Measurements from ENCODE around the gene TSC22D1.
A peak's percentile ranks its signal among the peaks of the same experiment; 100 is the strongest.

The TSC22D1 gene

DNA sequence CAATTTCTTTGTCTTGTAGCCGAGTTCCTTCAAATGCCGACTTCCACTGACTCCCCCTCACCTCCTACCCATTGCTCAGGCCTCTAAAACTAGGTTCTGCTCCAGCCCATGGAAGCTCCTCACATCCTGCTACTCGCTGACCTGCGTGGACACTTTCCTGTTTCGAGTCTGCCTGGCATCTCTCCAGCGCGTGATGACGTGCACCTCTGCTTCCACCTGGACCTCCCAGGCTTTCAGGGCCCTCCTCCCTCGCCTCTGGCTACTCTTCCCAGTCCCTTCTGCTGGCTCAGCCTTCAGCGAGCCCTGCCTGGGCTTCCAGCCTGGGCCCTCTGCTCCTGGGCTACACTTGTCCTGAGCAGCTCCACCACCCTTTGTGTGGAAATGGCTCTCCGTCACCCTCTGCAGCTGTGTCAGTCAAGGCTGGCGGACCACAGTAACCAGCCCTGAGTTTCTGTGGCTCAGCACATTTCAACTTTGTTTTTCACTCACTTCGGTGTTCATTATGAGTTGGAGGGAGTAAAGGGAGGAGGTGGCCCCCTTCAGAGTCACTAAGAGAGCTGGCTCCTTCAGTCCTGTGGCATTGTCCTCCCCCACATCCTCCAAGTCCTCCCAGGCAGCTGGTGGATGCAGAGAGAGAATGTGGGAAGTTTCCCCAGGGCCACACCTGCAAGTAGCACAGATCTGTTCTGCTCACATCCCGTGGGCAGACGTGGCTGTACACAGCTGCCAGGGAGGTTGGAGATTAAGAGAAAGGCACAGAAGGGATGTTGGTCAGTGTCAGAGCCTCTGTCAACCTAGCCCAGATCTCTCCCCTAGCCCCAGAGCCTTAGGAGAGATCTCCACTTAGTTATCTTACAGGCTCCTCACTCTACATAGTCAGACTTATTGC lies 153.1 kb downstream of the TSC22D1 start:
- no peak for DNase-seq

GRCh38 chr13:44421853-44422525 lies 154.1 kb downstream of the TSC22D1 start:
- DNase-seq = no peak

DNA sequence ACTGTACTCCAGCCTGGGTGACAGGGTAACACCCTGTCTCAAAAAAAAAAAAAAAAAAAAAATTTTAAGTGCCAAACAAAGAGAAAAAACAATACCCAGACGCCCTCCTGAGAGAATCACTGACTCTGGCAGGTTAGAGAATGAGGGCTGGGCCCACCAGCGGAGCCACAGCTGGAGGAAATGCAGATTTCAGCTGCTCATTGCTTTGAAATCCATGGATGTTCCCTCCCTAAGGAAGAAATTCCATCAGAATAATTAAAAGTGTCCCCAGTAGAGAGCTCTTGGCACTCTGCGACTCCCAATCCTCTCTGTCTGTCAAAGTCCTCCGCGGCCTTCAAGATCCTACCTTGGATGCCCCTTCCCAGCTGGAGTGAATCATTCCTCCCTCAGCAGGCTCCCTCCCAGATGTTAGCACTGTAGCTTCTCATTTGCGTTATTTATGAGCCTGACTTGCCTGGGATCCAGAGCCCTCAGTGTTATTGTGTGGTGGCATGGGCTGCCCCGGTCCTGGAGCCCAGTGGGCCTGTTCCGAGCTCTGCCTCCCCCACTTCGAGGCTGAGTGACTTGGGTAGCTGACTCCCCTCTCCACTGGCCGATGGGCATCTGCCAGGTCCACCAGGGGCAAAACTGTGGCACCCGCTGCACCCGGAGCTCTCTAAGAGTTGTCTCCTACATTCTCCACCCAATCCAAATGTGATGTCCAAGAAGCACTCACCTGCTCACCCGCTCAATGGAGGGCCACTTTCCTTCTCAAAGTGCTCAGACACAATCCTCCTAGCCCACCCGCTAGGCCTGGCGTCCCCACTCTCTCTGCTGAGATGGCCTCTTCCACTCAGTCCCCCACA lies 155.5 kb downstream of the TSC22D1 start:
- DNase-seq = no peak

DNA sequence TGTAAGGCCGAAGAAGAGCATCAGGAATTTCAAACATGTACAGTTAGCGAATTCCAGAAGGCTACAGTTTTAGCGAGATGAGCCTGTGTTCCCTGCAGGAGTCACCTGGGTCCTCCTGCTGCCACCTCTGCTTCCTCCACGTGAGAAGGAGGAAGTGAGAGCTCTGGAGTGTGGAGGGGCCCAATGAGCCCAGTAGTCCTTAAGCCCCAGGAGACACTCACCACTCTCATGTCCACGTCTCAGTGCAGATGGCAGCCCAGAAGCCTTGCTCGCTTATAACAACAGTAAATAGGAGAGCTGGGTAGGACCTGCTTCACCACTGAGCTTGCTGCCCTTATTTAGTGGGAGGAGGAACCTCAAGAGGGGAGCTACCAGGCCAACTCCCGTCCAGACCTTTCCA lies 158.3 kb downstream of the TSC22D1 start:
- no peak for DNase-seq

DNA sequence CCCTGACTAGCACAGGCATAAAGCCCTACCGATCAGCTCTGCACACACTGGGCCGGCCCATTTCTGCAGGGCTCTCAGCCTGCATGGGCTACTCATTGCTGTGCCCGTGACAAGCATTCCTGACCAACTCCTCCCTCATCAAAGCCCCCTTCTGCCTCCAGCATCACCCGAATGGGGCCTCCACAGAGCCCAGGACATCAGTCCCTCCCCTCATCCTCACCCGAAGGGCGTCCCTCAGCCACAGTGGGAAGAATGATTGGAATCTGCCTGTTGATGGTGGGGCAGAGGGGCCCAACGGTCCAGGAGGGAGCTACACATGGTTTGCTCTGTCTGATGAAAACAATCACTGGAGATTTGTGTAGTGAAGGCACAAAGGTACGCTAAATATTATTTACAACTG lies 158.7 kb downstream of the TSC22D1 start:
- no peak for DNase-seq

DNA sequence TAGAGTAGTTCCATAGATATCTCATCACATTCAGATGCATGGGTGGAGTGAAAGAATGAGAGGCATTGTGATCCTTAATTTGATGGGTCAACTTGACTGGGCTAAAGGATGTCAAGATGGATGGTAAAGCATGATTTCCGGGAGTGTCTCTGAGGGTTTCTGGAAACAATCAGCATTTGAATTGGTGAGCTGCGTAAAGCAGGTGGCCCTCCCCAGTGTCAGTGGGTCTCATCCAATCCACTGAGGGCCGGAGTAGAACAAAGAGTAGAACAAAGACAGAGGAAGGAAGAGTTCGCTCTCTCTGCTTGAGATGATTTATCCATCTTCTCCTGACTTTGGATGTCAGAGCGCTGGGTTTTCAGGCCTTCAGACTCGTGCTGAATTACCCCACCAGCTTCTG lies 159.4 kb downstream of the TSC22D1 start:
- no peak for DNase-seq

DNA sequence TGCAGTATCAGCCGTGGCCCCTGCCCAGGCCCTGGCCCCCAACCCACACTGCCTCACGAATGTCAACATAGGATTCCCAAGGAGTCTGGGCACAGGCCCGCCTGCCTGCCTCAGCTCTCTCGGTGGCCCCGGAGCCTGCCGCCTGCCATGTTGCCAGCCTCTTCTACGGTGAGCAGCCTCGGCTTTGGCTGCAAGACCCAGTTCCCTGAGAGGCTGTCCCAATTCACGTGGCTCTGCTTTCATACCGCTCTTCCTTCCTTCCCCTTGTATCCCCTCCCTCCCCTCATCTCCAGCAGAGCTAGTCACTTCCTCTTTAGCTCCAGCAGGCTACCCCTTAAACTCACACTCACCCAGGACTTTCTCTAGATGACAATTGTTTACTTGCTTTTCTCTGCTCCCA lies 159.8 kb downstream of the TSC22D1 start:
- no peak for DNase-seq

DNA sequence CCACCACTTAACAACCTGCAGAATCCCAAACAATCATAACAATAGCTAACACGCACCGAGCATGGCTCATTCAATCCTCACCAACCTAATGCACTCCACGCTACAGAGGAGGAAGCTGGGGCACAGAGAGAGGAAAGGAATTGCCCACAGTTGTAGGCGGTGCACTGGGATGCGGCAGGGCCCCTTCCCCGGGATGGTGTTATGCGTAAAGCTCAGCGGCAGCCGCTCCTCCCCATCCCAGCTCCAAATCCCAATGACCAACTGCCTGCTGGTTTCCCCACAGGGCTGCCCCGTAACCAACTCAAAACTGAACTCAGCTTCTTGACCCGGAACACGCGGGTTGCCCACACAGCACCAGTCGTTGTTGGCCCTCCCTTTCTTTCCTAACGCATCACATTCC lies 160.3 kb downstream of the TSC22D1 start:
- no peak for DNase-seq

- no peak for DNase-seq
Observed at GRCh38 chr13:44414716-44415115, 161.4 kb downstream of the TSC22D1 start.

DNA sequence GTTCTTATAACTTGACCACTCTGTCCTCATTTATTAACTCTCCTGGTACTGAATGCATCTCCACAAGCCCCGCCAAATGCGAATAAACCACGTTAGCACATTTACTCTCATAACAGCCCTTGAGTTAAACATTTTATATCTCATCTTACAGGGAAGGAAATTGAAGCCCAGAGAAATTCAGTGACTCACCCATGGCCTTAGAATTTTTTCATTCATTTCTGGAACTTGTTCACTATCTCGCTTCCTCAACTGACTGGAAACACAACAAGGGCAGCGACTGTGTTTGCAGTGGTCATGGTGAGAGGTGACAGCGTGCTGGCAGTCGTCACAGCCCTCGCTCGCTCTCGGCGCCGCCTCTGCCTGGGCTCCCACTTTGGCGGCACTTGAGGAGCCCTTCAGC lies 163.0 kb downstream of the TSC22D1 start:
- DNase-seq = no peak

DNA sequence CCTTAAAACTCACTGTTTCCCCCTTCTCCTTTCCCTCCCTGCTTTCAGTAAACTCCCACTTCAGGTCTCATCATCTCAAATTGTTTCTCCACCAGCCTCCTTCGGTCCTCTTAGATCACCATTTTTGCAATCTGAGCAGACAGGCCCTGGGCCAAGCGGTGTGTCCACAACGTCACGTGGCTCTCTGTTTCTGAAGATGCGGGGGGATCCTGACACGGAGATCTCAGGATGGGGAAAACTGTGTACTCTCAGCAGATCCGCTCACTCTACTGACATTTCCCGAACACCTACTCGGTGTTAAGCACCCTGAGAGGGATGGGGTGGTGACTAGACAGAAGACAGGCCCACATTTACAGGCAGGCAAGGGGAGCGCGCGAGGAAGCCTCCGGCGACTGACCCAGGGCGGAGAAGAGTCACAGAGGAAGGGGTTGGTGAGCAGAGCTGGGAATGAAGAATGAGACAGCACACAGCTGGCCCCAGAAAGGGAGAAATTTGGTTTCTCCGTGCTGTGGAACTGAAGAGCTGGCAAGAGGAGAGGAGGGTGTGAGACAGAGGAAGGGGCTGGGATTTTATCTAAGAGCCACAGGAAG lies 163.7 kb downstream of the TSC22D1 start:
- no peak for DNase-seq

DNA sequence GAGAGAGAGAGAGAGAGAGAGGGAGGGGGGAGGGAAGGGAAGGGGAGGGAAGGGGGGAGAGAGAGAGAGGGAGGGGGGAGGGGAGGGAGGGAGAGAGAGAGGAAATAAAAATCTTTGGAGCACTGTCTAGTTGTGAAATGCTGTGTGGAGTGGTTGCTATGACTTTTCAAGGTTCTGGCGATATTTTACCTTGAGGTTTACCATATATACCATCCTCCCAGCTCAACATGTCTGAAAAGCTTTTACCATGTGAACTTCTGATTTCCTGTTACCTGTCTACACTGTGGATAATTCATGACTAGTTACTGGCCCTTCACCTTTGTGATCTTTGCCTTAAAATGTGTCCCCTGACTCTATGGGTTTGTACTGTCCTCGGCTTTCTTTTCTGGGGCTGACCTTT lies 164.3 kb downstream of the TSC22D1 start:
- DNase-seq = no peak

- no peak for DNase-seq
Observed at GRCh38 chr13:44410328-44410859, 165.7 kb downstream of the TSC22D1 start.

DNA sequence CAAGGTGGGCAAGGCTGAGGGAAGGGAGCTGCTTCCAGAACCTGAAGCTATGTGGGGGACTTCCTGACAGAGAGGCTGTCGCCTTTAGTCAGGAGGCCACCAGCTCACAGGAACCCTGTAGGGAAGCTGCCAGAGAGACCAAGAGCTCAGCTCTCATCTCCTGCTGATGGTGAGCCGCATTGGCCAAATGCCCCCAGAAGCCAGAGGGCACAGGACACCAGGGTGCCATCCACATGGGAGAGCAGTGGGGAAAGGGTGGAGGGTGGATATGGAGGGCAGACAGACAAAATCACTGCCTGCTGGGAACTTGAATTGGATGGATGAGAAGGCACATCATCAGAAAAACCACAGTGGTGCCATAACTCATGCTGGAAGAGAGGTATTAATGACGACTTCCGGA lies 166.5 kb downstream of the TSC22D1 start:
- no peak for DNase-seq

DNA sequence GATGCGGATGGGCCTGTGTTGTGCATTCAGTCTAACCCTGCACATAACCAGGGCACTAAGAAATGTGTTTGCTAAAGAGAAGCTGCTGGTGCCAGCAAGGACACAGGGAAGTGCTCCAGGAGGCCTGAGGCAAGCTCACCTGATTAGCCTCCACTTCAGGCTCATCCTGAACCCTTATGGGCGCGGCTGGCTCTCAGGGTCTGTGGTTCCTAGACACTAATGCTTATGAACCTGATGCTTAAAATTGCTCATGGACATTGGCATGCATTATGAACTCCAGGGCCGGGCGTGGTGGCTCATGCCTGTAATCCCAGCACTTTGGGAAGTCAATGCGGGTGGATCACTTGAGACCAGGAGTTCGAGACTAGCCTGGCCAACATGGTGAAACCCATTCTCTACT lies 168.2 kb downstream of the TSC22D1 start:
- DNase-seq = no peak

- DNase-seq = no peak
Observed at GRCh38 chr13:44407379-44407778, 168.8 kb downstream of the TSC22D1 start.

GRCh38 chr13:44406617-44407016 lies 169.5 kb downstream of the TSC22D1 start:
- no peak for DNase-seq

GRCh38 chr13:44404261-44405132 lies 171.6 kb downstream of the TSC22D1 start:
- DNase-seq = no peak

- DNase-seq = peak; percentile 22
Observed at GRCh38 chr13:44403461-44404056, 172.6 kb downstream of the TSC22D1 start.

GRCh38 chr13:44402899-44403445 lies 173.2 kb downstream of the TSC22D1 start:
- peak; percentile 30 for DNase-seq

DNA sequence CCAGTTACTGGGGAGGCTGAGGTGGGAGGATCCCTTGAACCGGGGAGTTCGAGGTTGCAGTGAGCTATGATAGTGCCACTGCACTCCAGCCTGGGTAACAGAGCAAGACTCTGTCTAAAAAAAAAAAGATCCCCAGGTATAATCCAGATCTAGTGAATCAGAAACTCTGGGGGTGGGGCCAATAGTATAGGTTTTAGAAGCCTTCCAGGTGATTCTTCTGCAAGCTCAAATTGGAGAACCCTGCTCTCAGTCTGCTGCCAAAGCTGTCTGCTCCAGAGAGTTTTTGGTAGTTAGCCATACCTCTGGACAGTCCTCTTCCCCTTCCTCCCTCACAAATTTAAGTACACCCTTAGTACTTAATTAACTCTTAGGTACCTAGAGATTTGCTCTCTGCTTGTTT lies 174.6 kb downstream of the TSC22D1 start:
- DNase-seq = no peak

Data from NCI-H2171 treated with DMSO at 0.1 percent for 48 hours (cell line).